HG02884 (cell line): ENCODE measurements around the gene IL1RL1.

Experiments
- ATAC-seq: cut with Tn5 transposase; IDR thresholded peaks from one replicate; pipeline ENCODE4 v1.9.1; 2021; ENCODE audit warnings: mild to moderate bottlenecking, moderate library complexity; ENCODE audit not compliant: unreplicated experiment

The IL1RL1 gene

GRCh38 chr2:102310964-102311640, at the start of gene IL1RL1:
Gene IL1RL1 (plus strand): TSS chr2:102311563. CDS start chr2:102338265, 26,702 bp downstream.
- no peak for ATAC-seq

GRCh38 chr2:102262216-102263129, 48.9 kb upstream of the IL1RL1 start:
- no peak for ATAC-seq

- ATAC-seq, result no peak
Observed at GRCh38 chr2:102264952-102265351, 46.4 kb upstream of the IL1RL1 start.

GRCh38 chr2:102266204-102266603, 45.2 kb upstream of the IL1RL1 start:
- ATAC-seq, result no peak

- no peak for ATAC-seq
Observed at GRCh38 chr2:102267774-102268173, 43.6 kb upstream of the IL1RL1 start.

- no peak for ATAC-seq
Observed at GRCh38 chr2:102268510-102269199, 42.7 kb upstream of the IL1RL1 start.

GRCh38 chr2:102269200-102269524, 42.2 kb upstream of the IL1RL1 start:
- no peak for ATAC-seq

GRCh38 chr2:102271844-102272243, 39.5 kb upstream of the IL1RL1 start:
- no peak for ATAC-seq

GRCh38 chr2:102273619-102274211, 37.6 kb upstream of the IL1RL1 start:
- ATAC-seq, result no peak

- ATAC-seq, result no peak
Observed at GRCh38 chr2:102276549-102277201, 34.7 kb upstream of the IL1RL1 start.

GRCh38 chr2:102277202-102277700, 34.1 kb upstream of the IL1RL1 start:
- ATAC-seq, result no peak

GRCh38 chr2:102278720-102279390, 32.5 kb upstream of the IL1RL1 start:
- ATAC-seq, result no peak

- ATAC-seq, result no peak
Observed at GRCh38 chr2:102279391-102279735, 32.0 kb upstream of the IL1RL1 start.

- no peak for ATAC-seq
Observed at GRCh38 chr2:102282678-102283091, 28.7 kb upstream of the IL1RL1 start.

GRCh38 chr2:102283996-102284395, 27.4 kb upstream of the IL1RL1 start:
- ATAC-seq, result no peak

GRCh38 chr2:102284611-102285010, 26.8 kb upstream of the IL1RL1 start:
- ATAC-seq, result no peak

GRCh38 chr2:102285368-102285767, 26.0 kb upstream of the IL1RL1 start:
- ATAC-seq, result no peak

- ATAC-seq, result no peak
Observed at GRCh38 chr2:102286041-102286440, 25.3 kb upstream of the IL1RL1 start.

GRCh38 chr2:102289129-102289528, 22.2 kb upstream of the IL1RL1 start:
- no peak for ATAC-seq

- no peak for ATAC-seq
Observed at GRCh38 chr2:102290594-102290993, 20.8 kb upstream of the IL1RL1 start.
